NCI-H524 (cell line): Measurements from ENCODE around the gene NET1.

Experiments
- DNase-seq, 2 experiments: peaks; one replicate each; lab custom pipeline; 2025; lab: John Stamatoyannopoulos, UW

The NET1 gene

GRCh38 chr10:5443429-5443828 is 31.1 kb downstream of the NET1 start:
- no peak for DNase-seq

GRCh38 chr10:5445006-5445405 is 32.6 kb downstream of the NET1 start:
- DNase-seq, result peak; percentile 16 to 63

GRCh38 chr10:5446390-5446926 is 34.1 kb downstream of the NET1 start:
- DNase-seq, result peak; percentile 25 to 75

- no peak for DNase-seq
Observed at GRCh38 chr10:5447056-5447455, 34.7 kb downstream of the NET1 start.

- no peak for DNase-seq
Observed at GRCh38 chr10:5447611-5448071, 35.3 kb downstream of the NET1 start.

GRCh38 chr10:5448333-5449001 is 36.1 kb downstream of the NET1 start:
- no peak for DNase-seq

GRCh38 chr10:5449227-5449626 is 36.9 kb downstream of the NET1 start:
- DNase-seq, result no peak

- DNase-seq, result no peak
Observed at GRCh38 chr10:5449823-5450222, 37.5 kb downstream of the NET1 start.

- no peak for DNase-seq
Observed at GRCh38 chr10:5450605-5451384, 38.4 kb downstream of the NET1 start.

- DNase-seq, result no peak
Observed at GRCh38 chr10:5453749-5454489, 41.6 kb downstream of the NET1 start.

- no peak for DNase-seq
Observed at GRCh38 chr10:5456563-5456962, 44.2 kb downstream of the NET1 start.

GRCh38 chr10:5457741-5458140 is 45.4 kb downstream of the NET1 start:
- DNase-seq, result no peak

- no peak for DNase-seq
Observed at GRCh38 chr10:5458425-5458824, 46.1 kb downstream of the NET1 start.

- no peak for DNase-seq
Observed at GRCh38 chr10:5458949-5459747, 46.8 kb downstream of the NET1 start.

GRCh38 chr10:5460468-5461202 is 48.3 kb downstream of the NET1 start:
- DNase-seq, result no peak

GRCh38 chr10:5461203-5461588 is 48.8 kb downstream of the NET1 start:
- no peak for DNase-seq

- DNase-seq, result no peak
Observed at GRCh38 chr10:5461914-5462840, 49.8 kb downstream of the NET1 start.

GRCh38 chr10:5462841-5463293 is 50.5 kb downstream of the NET1 start:
- no peak for DNase-seq

- DNase-seq, result no peak
Observed at GRCh38 chr10:5464546-5464945, 52.2 kb downstream of the NET1 start.

- DNase-seq, result no peak
Observed at GRCh38 chr10:5465976-5466450, 53.7 kb downstream of the NET1 start.
